A673 (cell line): ENCODE measurements around the gene CYP27C1.

ENCODE experiments used
- EZH2 ChIP-seq: fragments of 200-600 bp; sonication (generic); IDR thresholded peaks from 2 replicates; pipeline ENCODE4 v1.6.1; 2017; ENCODE audit warnings: borderline replicate concordance, low read depth, mild to moderate bottlenecking, mixed read lengths, antibody characterized with exemption, low read length; ENCODE audit not compliant: poor library complexity, severe bottlenecking
- TF ChIP-seq, protein P1 (sequence below): fragments of 300-800, 200-600 bp; sonication (generic); conservative IDR thresholded peaks from 2 replicates; pipeline ENCODE4 v1.5.1; 2017; ENCODE audit warnings: low read depth, mild to moderate bottlenecking, antibody characterized with exemption, low read length, moderate library complexity, mixed read lengths

DNA sequence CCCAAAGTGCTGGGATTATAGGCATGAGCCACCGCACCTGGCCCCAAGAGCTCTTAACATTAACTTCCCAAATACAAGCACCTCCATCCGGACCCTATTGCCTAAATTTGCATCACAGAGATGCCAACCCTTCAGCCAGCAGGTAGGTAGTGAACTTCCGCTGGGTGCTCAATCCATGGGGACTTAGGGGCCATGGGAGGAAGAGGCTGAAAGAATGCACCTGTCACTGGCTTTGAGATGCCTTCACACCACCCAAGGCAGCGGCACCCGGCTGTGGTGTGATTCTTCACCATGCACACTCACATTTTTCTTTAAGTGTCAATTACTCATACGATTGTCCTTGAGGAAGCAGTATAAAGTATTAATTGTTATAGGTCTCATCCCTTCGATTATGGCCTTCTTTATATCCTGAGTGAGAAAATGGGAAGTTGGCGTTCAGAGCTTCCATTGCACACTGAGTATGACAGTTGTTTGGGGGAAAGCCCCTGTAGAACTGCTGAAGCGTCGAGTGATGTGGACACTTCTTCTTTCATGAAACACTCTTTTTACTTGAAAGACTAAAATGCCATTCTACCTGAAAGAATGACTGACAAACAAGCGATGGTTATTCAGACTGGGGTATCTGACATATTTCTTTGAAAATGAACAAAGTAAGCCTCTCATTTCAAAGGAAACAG is 61.3 kb downstream of the CYP27C1 start:
- TF ChIP-seq, protein P1, sequence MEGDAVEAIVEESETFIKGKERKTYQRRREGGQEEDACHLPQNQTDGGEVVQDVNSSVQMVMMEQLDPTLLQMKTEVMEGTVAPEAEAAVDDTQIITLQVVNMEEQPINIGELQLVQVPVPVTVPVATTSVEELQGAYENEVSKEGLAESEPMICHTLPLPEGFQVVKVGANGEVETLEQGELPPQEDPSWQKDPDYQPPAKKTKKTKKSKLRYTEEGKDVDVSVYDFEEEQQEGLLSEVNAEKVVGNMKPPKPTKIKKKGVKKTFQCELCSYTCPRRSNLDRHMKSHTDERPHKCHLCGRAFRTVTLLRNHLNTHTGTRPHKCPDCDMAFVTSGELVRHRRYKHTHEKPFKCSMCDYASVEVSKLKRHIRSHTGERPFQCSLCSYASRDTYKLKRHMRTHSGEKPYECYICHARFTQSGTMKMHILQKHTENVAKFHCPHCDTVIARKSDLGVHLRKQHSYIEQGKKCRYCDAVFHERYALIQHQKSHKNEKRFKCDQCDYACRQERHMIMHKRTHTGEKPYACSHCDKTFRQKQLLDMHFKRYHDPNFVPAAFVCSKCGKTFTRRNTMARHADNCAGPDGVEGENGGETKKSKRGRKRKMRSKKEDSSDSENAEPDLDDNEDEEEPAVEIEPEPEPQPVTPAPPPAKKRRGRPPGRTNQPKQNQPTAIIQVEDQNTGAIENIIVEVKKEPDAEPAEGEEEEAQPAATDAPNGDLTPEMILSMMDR = no peak
- no peak for TF ChIP-seq EZH2
